HUES48 (cell line): ENCODE results near the gene H6PD.

Experiments
- H3K27ac ChIP-seq: one replicate; pipeline ENCODE4 v1.7.0; 2013; ENCODE audit warnings: low read depth, low read length, inconsistent platforms
- H3K27me3 ChIP-seq: 2 replicates; pipeline ENCODE4 v1.6.1; 2013; ENCODE audit warnings: mild to moderate bottlenecking, low read length; ENCODE audit not compliant: control insufficient read depth, insufficient read depth
- H3K36me3 ChIP-seq: 2 replicates; pipeline ENCODE4 v1.6.1; 2013; ENCODE audit warnings: low read length; ENCODE audit not compliant: control insufficient read depth, insufficient read depth
- H3K4me1 ChIP-seq: 2 replicates; pipeline ENCODE4 v1.6.1; 2013; ENCODE audit warnings: mild to moderate bottlenecking, low read length; ENCODE audit not compliant: control insufficient read depth, insufficient read depth
- H3K4me3 ChIP-seq: 2 replicates; pipeline ENCODE4 v1.5.1; 2013; ENCODE audit warnings: mild to moderate bottlenecking, low read depth, low read length
- H3K9ac ChIP-seq: 2 replicates; pipeline ENCODE4 v1.6.1; 2013; ENCODE audit warnings: mild to moderate bottlenecking, low read depth, low read length, moderate library complexity
- H3K9me3 ChIP-seq: 2 replicates; pipeline ENCODE4 v1.6.1; 2013; ENCODE audit warnings: low read length; ENCODE audit not compliant: control insufficient read depth, insufficient read depth

Gene H6PD

DNA sequence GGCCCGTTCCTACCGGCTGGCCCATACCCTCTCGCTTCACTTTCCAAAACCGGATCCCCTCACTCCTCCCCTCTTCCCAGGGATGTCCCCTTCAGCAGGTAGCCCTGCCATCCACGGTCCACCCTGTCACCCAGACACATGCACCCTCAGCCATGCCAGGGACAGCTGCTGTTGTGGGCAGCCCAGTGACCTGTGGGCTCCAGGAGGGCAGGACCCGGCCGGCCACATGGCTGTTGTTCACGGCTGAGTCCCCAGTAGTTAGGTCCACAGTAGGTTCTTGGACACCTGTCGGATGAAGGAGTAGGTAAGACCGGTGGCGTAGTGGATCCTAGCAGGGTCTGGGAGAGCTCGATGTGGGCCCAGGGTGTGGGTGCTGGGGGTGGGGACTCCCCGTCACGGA lies 70.6 kb downstream of the H6PD start:
- no peaks in the 10 kb centered on the region for H3K27me3 ChIP-seq
- H3K4me3 ChIP-seq = no peak overlapping the region
- H3K4me1 ChIP-seq = no peaks in the 10 kb centered on the region
- no peak overlapping the region for H3K27ac ChIP-seq
- no peak overlapping the region for H3K9ac ChIP-seq
- no peaks in the 10 kb centered on the region for H3K9me3 ChIP-seq
- no peaks in the 10 kb centered on the region for H3K36me3 ChIP-seq

DNA sequence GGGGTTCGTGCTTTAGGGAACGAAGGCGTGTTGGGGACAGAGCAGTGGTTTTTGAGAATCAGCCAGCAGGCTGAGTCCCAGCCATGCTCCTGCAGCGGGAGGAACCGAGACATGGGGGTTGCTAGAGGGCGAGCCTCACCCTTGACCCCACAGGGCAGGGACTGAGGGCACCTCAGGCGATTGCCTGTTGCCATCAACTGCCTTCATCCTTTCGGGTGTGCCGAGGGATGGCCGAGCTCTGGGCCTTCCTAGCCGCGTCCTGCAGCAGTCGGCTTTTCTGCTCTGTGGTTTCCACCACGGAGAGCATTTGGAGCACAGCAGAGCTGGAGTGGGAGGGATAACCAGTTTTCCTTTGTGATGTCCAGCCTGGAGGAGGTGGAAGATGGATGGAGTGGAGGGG lies 71.4 kb downstream of the H6PD start:
- H3K27me3 ChIP-seq = no peaks in the 10 kb centered on the region
- H3K9me3 ChIP-seq = no peaks in the 10 kb centered on the region
- no peak overlapping the region for H3K27ac ChIP-seq
- H3K4me3 ChIP-seq = no peak overlapping the region
- no peaks in the 10 kb centered on the region for H3K4me1 ChIP-seq
- no peaks in the 10 kb centered on the region for H3K36me3 ChIP-seq
- no peak overlapping the region for H3K9ac ChIP-seq

DNA sequence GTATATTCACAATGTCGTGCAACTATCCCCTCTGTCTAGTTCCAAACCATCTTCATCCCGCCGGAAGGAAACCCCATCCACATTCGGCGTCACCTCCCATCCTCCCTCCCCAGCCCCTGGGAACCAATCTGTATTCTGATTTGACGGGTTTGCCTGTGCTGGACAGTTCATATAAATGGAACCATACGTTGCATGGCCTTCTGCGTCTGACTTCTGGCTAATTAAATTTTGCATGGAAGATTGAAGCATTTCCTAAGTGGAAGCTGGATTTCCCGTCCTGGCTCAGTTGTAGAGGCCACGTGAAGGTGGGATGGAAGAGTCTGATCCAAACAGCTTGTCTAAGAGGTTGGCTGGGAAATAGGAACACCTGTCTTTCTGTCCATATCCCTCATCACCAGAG lies 72.7 kb downstream of the H6PD start:
- Histone ChIP-seq H3K27ac (no peak overlapping the region), H3K9ac (no peak overlapping the region), H3K4me3 (no peak overlapping the region), H3K9me3 (no peaks in the 10 kb centered on the region), H3K27me3 (no peaks in the 10 kb centered on the region), H3K36me3 (no peaks in the 10 kb centered on the region), H3K4me1 (no peaks in the 10 kb centered on the region)

GRCh38 chr1:9308236-9308785 lies 73.7 kb downstream of the H6PD start:
- H3K9me3 ChIP-seq = no peaks in the 10 kb centered on the region
- H3K36me3 ChIP-seq = no peaks in the 10 kb centered on the region
- no peaks in the 10 kb centered on the region for H3K27me3 ChIP-seq
- no peak overlapping the region for H3K27ac ChIP-seq
- no peaks in the 10 kb centered on the region for H3K4me1 ChIP-seq
- no peak overlapping the region for H3K9ac ChIP-seq
- H3K4me3 ChIP-seq = no peak overlapping the region

GRCh38 chr1:9309080-9309479 lies 74.5 kb downstream of the H6PD start:
- no peaks in the 10 kb centered on the region for H3K9me3 ChIP-seq
- H3K4me3 ChIP-seq = no peak overlapping the region
- no peak overlapping the region for H3K27ac ChIP-seq
- no peaks in the 10 kb centered on the region for H3K27me3 ChIP-seq
- no peaks in the 10 kb centered on the region for H3K36me3 ChIP-seq
- H3K9ac ChIP-seq = no peak overlapping the region
- no peaks in the 10 kb centered on the region for H3K4me1 ChIP-seq

DNA sequence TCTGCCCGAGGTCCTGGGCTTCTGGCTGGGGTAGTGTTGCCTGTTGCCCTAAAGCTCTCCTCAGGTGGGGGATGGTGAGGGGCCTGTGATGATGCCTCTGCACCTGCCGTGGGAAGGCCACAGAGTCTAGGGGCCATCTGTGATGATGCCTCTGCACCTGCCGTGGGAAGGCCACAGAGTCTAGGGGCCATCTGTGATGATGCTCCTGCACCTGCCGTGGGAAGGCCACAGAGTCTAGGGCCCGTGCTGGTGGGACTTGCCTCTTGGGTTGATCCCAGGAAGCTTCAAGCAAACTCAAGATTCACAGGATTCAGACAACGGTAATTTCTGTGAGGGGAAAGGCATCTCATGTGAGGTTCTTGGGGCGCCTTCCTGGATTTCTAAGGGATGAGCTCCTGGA lies 75.4 kb downstream of the H6PD start:
- H3K27ac ChIP-seq = no peak overlapping the region
- H3K9ac ChIP-seq = no peak overlapping the region
- H3K27me3 ChIP-seq = no peaks in the 10 kb centered on the region
- no peak overlapping the region for H3K4me3 ChIP-seq
- no peaks in the 10 kb centered on the region for H3K9me3 ChIP-seq
- H3K36me3 ChIP-seq = no peaks in the 10 kb centered on the region
- H3K4me1 ChIP-seq = no peaks in the 10 kb centered on the region

DNA sequence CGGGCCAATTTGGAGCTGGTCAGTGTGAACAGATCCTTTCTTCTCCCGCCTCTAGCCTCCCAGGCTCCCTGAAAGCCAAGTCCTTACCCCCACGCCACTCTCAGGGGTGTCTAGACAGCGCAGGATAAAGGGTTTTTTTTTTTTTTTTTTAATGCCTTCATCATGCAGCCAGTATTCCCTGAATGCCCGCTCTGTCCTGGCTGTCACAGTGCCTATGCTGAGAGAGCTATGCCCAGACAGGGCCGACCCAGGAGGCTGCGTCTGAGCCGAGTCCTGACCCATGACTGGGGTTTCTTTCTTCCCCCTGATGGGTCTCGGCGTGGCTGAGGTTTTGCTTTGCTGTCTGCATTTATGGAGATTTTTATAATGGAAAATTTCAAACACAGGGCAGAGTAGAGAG lies 76.5 kb downstream of the H6PD start:
- no peaks in the 10 kb centered on the region for H3K9me3 ChIP-seq
- H3K36me3 ChIP-seq = no peaks in the 10 kb centered on the region
- H3K4me1 ChIP-seq = no peaks in the 10 kb centered on the region
- no peaks in the 10 kb centered on the region for H3K27me3 ChIP-seq
- H3K27ac ChIP-seq = no peak overlapping the region
- H3K4me3 ChIP-seq = no peak overlapping the region
- H3K9ac ChIP-seq = no peak overlapping the region

- Histone ChIP-seq H3K9me3 (no peaks in the 10 kb centered on the region), H3K27ac (no peak overlapping the region), H3K9ac (no peak overlapping the region), H3K4me3 (no peak overlapping the region), H3K27me3 (no peaks in the 10 kb centered on the region), H3K4me1 (no peaks in the 10 kb centered on the region), H3K36me3 (no peaks in the 10 kb centered on the region)
These were observed 76.9 kb downstream of the H6PD start for GRCh38 chr1:9311479-9311878.

DNA sequence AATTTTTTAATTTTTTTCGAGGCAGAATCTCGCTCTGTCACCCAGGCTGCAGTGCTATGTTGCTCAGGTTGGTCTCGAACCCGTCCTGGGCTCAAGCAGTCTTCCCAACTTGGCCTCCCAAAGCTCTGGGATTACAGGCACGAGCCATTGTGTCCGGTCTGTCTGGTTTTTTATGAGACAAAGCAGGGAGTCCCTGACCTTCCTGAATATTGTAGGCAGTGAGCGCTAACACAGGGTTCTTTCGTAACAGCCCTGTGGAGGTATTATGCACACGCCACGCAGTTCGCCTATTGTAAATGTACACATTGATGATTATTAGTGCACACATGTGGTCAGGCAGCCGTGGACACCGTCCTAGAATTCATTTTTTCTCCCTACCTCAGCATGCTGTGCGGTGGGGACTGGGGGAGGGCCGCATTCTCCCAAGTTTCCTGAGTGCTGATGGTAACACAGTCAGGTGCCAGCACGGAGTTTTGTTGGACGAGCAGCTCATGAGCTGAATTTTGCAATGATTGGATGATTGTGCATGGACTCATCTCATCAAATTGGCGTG lies 77.7 kb downstream of the H6PD start:
- Histone ChIP-seq H3K36me3 (no peaks in the 10 kb centered on the region), H3K27me3 (no peaks in the 10 kb centered on the region), H3K27ac (no peak overlapping the region), H3K9ac (no peak overlapping the region), H3K9me3 (no peaks in the 10 kb centered on the region), H3K4me3 (no peak overlapping the region), H3K4me1 (no peaks in the 10 kb centered on the region)

DNA sequence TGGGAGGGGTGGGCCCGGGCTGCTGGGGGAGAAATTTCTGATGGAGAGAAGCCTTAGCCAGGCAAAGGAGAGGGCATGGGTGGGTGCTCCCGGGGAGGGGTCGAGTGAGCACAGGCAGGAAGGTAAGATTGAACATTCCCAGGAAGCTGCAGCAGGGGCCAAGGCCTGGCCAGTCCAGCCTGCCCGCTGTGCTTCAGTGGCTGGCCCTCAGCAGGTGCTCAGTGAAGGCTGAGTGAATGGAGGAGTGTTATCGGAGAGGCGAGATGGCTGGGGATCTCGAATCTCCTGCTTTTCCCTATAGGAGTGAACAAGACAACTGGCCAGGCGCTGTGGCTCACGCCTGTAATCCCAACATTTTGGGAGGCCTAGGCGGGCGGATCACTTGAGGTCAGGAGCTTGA lies 79.0 kb downstream of the H6PD start:
- H3K27me3 ChIP-seq = no peaks in the 10 kb centered on the region
- H3K36me3 ChIP-seq = no peaks in the 10 kb centered on the region
- H3K27ac ChIP-seq = no peak overlapping the region
- H3K9ac ChIP-seq = no peak overlapping the region
- H3K4me1 ChIP-seq = no peaks in the 10 kb centered on the region
- H3K4me3 ChIP-seq = no peak overlapping the region
- H3K9me3 ChIP-seq = no peaks in the 10 kb centered on the region

DNA sequence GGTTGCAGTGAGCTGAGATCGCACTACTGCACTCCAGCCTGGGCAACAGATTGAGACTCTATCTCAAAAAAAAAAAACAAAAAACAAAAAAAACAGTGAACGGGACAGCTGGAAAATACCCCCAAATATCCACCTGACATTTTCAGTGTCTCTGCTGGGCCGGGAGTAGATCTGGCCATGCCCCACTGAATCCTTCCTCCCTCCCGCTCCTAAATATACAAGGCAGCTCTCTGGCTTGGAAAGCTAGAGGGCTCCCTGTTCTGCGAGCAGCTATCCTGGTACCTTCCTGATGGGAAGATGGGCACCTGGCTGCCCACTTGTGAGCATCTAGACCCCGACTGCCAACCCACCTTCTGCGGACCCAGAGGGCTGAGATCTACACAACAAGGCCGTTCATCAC lies 79.5 kb downstream of the H6PD start:
- H3K27ac ChIP-seq = no peak overlapping the region
- H3K9me3 ChIP-seq = no peaks in the 10 kb centered on the region
- H3K4me1 ChIP-seq = peaks cover under 1% of the 10 kb centered on the region; the same call in 1 of the 2 replicates

More for the DNA sequence above, 79.5 kb downstream of the H6PD start:
- H3K36me3 ChIP-seq = no peaks in the 10 kb centered on the region
- H3K9ac ChIP-seq = no peak overlapping the region
- no peak overlapping the region for H3K4me3 ChIP-seq
- no peaks in the 10 kb centered on the region for H3K27me3 ChIP-seq
